ENCODE data around the gene RAB28.

The RAB28 gene

GRCh38 chr4:13452927-13453579 lies 31.1 kb downstream of the RAB28 start:
- H3K27me3 ChIP-seq (ENCODE audit: insufficient read depth, low read length): no peaks in the 10 kb centered on the region
- no peaks in the 10 kb centered on the region for H4K20me1 ChIP-seq (ENCODE audit: insufficient read depth, low read length)
- no peak overlapping the region for H3K9ac ChIP-seq (ENCODE audit: low read length)
- H3F3A ChIP-seq (ENCODE audit: insufficient read depth, low read length): no peaks in the 10 kb centered on the region
- no peak overlapping the region for H3K27ac ChIP-seq (ENCODE audit: low read depth, low read length, poor library complexity, severe bottlenecking)
- no peaks in the 10 kb centered on the region for H3K9me3 ChIP-seq (ENCODE audit: low read length)
- H3K4me1 ChIP-seq (ENCODE audit: insufficient read depth, low read length, severe bottlenecking): no peaks in the 10 kb centered on the region
- H3K79me2 ChIP-seq (ENCODE audit: insufficient read depth, low read length): no peaks in the 10 kb centered on the region
- H3K4me2 ChIP-seq (ENCODE audit: low read length): no peak overlapping the region
- H3K4me3 ChIP-seq (ENCODE audit: low read depth, low read length, poor library complexity, severe bottlenecking): no peak overlapping the region
- peaks cover 9% of the 10 kb centered on the region; the same call in 1 of the 2 replicates for H3K36me3 ChIP-seq (ENCODE audit: insufficient read depth, low read length)
- TF ChIP-seq EZH2 (IDR thresholded peaks at IDR 0.05; ENCODE audit: borderline replicate concordance, low read length): no peak
- TF ChIP-seq CTCF (IDR thresholded peaks at IDR 0.05; ENCODE audit: low read length): no peak
- no peak overlapping the region for H2AFZ ChIP-seq (ENCODE audit: low read length)
- no peaks in the 10 kb centered on the region for H3K9me2 ChIP-seq (ENCODE audit: low read depth, low read length)

GRCh38 chr4:13449590-13449989 lies 34.5 kb downstream of the RAB28 start:
- H3K9me2 ChIP-seq (ENCODE audit: low read depth, low read length): no peaks in the 10 kb centered on the region

GRCh38 chr4:13445841-13446790 lies 38.0 kb downstream of the RAB28 start:
- Histone ChIP-seq H3K27me3 (ENCODE audit: insufficient read depth, low read length) (no peaks in the 10 kb centered on the region), H3K9me2 (ENCODE audit: low read depth, low read length) (no peaks in the 10 kb centered on the region), H2AFZ (ENCODE audit: low read length) (no peak overlapping the region), H3F3A (ENCODE audit: insufficient read depth, low read length) (no peaks in the 10 kb centered on the region), H3K9ac (ENCODE audit: low read length) (no peak overlapping the region), H4K20me1 (ENCODE audit: insufficient read depth, low read length) (no peaks in the 10 kb centered on the region), H3K4me2 (ENCODE audit: low read length) (no peak overlapping the region), H3K36me3 (ENCODE audit: insufficient read depth, low read length) (no peaks in the 10 kb centered on the region), H3K9me3 (ENCODE audit: low read length) (no peaks in the 10 kb centered on the region), H3K4me1 (ENCODE audit: insufficient read depth, low read length, severe bottlenecking) (no peaks in the 10 kb centered on the region), H3K4me3 (ENCODE audit: low read depth, low read length, poor library complexity, severe bottlenecking) (no peak overlapping the region), H3K27ac (ENCODE audit: low read depth, low read length, poor library complexity, severe bottlenecking) (no peak overlapping the region), H3K79me2 (ENCODE audit: insufficient read depth, low read length) (no peaks in the 10 kb centered on the region)
- TF ChIP-seq CTCF (IDR thresholded peaks at IDR 0.05; ENCODE audit: low read length): no peak
- TF ChIP-seq EZH2 (IDR thresholded peaks at IDR 0.05; ENCODE audit: borderline replicate concordance, low read length): no peak

More at GRCh38 chr4:13449590-13449989, 34.5 kb downstream of the RAB28 start:
- no peaks in the 10 kb centered on the region for H3F3A ChIP-seq (ENCODE audit: insufficient read depth, low read length)
- H3K4me1 ChIP-seq (ENCODE audit: insufficient read depth, low read length, severe bottlenecking): no peaks in the 10 kb centered on the region
- no peaks in the 10 kb centered on the region for H3K9me3 ChIP-seq (ENCODE audit: low read length)
- H3K79me2 ChIP-seq (ENCODE audit: insufficient read depth, low read length): no peaks in the 10 kb centered on the region
- no peak overlapping the region for H3K4me3 ChIP-seq (ENCODE audit: low read depth, low read length, poor library complexity, severe bottlenecking)
- H4K20me1 ChIP-seq (ENCODE audit: insufficient read depth, low read length): no peaks in the 10 kb centered on the region
- H3K27me3 ChIP-seq (ENCODE audit: insufficient read depth, low read length): no peaks in the 10 kb centered on the region
- H3K36me3 ChIP-seq (ENCODE audit: insufficient read depth, low read length): no peaks in the 10 kb centered on the region
- H3K4me2 ChIP-seq (ENCODE audit: low read length): no peak overlapping the region
- no peak overlapping the region for H2AFZ ChIP-seq (ENCODE audit: low read length)
- H3K27ac ChIP-seq (ENCODE audit: low read depth, low read length, poor library complexity, severe bottlenecking): no peak overlapping the region
- H3K9ac ChIP-seq (ENCODE audit: low read length): no peak overlapping the region
- TF ChIP-seq EZH2 (IDR thresholded peaks at IDR 0.05; ENCODE audit: borderline replicate concordance, low read length) (no peak), CTCF (IDR thresholded peaks at IDR 0.05; ENCODE audit: low read length) (no peak)
